Astrocyte (in vitro differentiated cells and primary cell): ENCODE results near the gene SCLY. TPM values are rescaled to one million over a fixed set of nuclear protein-coding genes. Genes with fewer than 3 reads are reported as not detected.

Source experiments
- DNase-seq: peaks from one replicate; pipeline ENCODE4 v3.0.0-alpha.2; 2010; ENCODE audit warnings: low read depth
- FAIRE-seq: peaks from 2 replicates; lab custom pipeline; 2011; peaks lifted over from hg19 to GRCh38; lab: Jason Lieb, UNC
- H2AFZ ChIP-seq: 2 replicates; pipeline ENCODE4 v1.6.0; 2012; ENCODE audit warnings: low read depth, low read length, inconsistent platforms
- H3K27ac ChIP-seq: 2 replicates; pipeline ENCODE4 v1.5.1; 2011; ENCODE audit warnings: low read depth, low read length, inconsistent platforms
- H3K27me3 ChIP-seq: 2 replicates; pipeline ENCODE4 v1.6.0; 2011; ENCODE audit warnings: low read length, inconsistent platforms; ENCODE audit not compliant: insufficient read depth
- H3K36me3 ChIP-seq: 2 replicates; pipeline ENCODE4 v1.5.1; 2011; ENCODE audit warnings: low read length, inconsistent platforms; ENCODE audit not compliant: insufficient read depth
- H3K4me1 ChIP-seq: 2 replicates; pipeline ENCODE4 v1.5.1; 2011; ENCODE audit warnings: low read length, inconsistent platforms; ENCODE audit not compliant: insufficient read depth
- H3K4me2 ChIP-seq: 2 replicates; pipeline ENCODE4 v1.6.0; 2012; ENCODE audit warnings: low read length, inconsistent platforms
- H3K4me3 ChIP-seq: 2 replicates; pipeline ENCODE4 v1.5.1; 2011; ENCODE audit warnings: low read depth, mild to moderate bottlenecking, low read length, inconsistent platforms; ENCODE audit not compliant: insufficient read depth
- H3K79me2 ChIP-seq: 2 replicates; pipeline ENCODE4 v1.6.0; 2012; ENCODE audit warnings: mild to moderate bottlenecking, low read length, inconsistent platforms; ENCODE audit not compliant: insufficient read depth
- H3K9ac ChIP-seq: 2 replicates; pipeline ENCODE4 v1.6.0; 2012; ENCODE audit warnings: mild to moderate bottlenecking, low read length, inconsistent platforms
- H3K9me3 ChIP-seq: 2 replicates; pipeline ENCODE4 v1.5.1; 2012; ENCODE audit warnings: low read depth, mild to moderate bottlenecking, low read length, inconsistent platforms; ENCODE audit not compliant: insufficient read depth
- H4K20me1 ChIP-seq: 2 replicates; pipeline ENCODE4 v1.6.0; 2012; ENCODE audit warnings: low read length, inconsistent platforms; ENCODE audit not compliant: insufficient read depth
- H3K27ac Mint-ChIP-seq: one replicate; pipeline ENCODE4 v1.8.0; 2021; ENCODE audit warnings: mild to moderate bottlenecking, mixed read lengths; ENCODE audit not compliant: unreplicated experiment
- H3K27me3 Mint-ChIP-seq: one replicate; pipeline ENCODE4 v1.8.0; 2021; ENCODE audit warnings: low read depth, mixed read lengths; ENCODE audit not compliant: unreplicated experiment
- H3K36me3 Mint-ChIP-seq: one replicate; pipeline ENCODE4 v1.8.0; 2021; ENCODE audit warnings: low read depth, mixed read lengths; ENCODE audit not compliant: unreplicated experiment
- H3K4me1 Mint-ChIP-seq: one replicate; pipeline ENCODE4 v1.8.0; 2021; ENCODE audit warnings: low read depth, mixed read lengths; ENCODE audit not compliant: unreplicated experiment
- H3K4me3 Mint-ChIP-seq: one replicate; pipeline ENCODE4 v1.8.0; 2021; ENCODE audit warnings: mild to moderate bottlenecking, moderate library complexity, mixed read lengths; ENCODE audit not compliant: unreplicated experiment
- H3K9me3 Mint-ChIP-seq: one replicate; pipeline ENCODE4 v1.8.0; 2021; ENCODE audit warnings: mild to moderate bottlenecking, mixed read lengths; ENCODE audit not compliant: unreplicated experiment
- CTCF ChIP-seq: IDR thresholded peaks from 2 replicates; pipeline ENCODE4 v1.5.1; 2011; ENCODE audit warnings: low read depth, mild to moderate bottlenecking, inconsistent platforms, low read length, moderate library complexity; ENCODE audit not compliant: insufficient read depth
- EZH2 ChIP-seq: IDR thresholded peaks from 2 replicates; pipeline ENCODE4 v1.6.1; 2012; ENCODE audit warnings: mild to moderate bottlenecking, low read length, inconsistent platforms; ENCODE audit not compliant: insufficient read depth
- total RNA-seq: library from RNA; stranded (reverse); gene quantifications from 2 replicates; pipeline ENCODE4 v1.2.1, GENCODE V29; 2021

SCLY gene
- total RNA-seq, 1 donor from 2014 or later: 15.4 TPM

GRCh38 chr2:238117199-238118154, 56.7 kb downstream of the SCLY start:
- no peak overlapping the region for H3K4me3 ChIP-seq
- Mint-ChIP-seq H3K4me1 (no peaks in the 10 kb centered on the region), H3K27ac (no peak overlapping the region), H3K9me3 (peaks cover 16% of the 10 kb centered on the region), H3K36me3 (peaks cover 4% of the 10 kb centered on the region), H3K4me3 (no peak overlapping the region), H3K27me3 (peaks cover 26% of the 10 kb centered on the region)
- TF ChIP-seq EZH2 (no peak), CTCF (no peak)
- FAIRE-seq: no peak
- no peak for DNase-seq
- peaks cover 5% of the 10 kb centered on the region for H3K27me3 ChIP-seq
- H3K9ac ChIP-seq: no peak overlapping the region
- no peaks in the 10 kb centered on the region for H3K79me2 ChIP-seq
- H3K4me2 ChIP-seq: no peak overlapping the region
- H3K4me1 ChIP-seq: peaks cover 3% of the 10 kb centered on the region
- H2AFZ ChIP-seq: no peak overlapping the region
- H3K36me3 ChIP-seq: no peaks in the 10 kb centered on the region
- peaks cover 12% of the 10 kb centered on the region for H3K9me3 ChIP-seq
- no peak overlapping the region for H3K27ac ChIP-seq
- no peaks in the 10 kb centered on the region for H4K20me1 ChIP-seq

GRCh38 chr2:238119756-238120462, 59.1 kb downstream of the SCLY start:
- no peak overlapping the region for H3K4me2 ChIP-seq
- no peak overlapping the region for H2AFZ ChIP-seq
- peaks cover 4% of the 10 kb centered on the region for H3K36me3 Mint-ChIP-seq
- H3K9me3 ChIP-seq: peaks cover 4% of the 10 kb centered on the region
- no peak for FAIRE-seq
- no peaks in the 10 kb centered on the region for H3K79me2 ChIP-seq
- TF ChIP-seq EZH2: no peak
- TF ChIP-seq CTCF: no peak
- no peak overlapping the region for H3K27ac Mint-ChIP-seq
- H3K4me3 Mint-ChIP-seq: no peak overlapping the region
- H3K4me1 Mint-ChIP-seq: no peaks in the 10 kb centered on the region
- peaks cover 30% of the 10 kb centered on the region for H3K27me3 Mint-ChIP-seq
- H3K9me3 Mint-ChIP-seq: peaks cover 2% of the 10 kb centered on the region
- H3K4me1 ChIP-seq: peaks cover 3% of the 10 kb centered on the region
- DNase-seq: no peak
- no peak overlapping the region for H3K9ac ChIP-seq
- no peak overlapping the region for H3K27ac ChIP-seq
- H3K4me3 ChIP-seq: no peak overlapping the region
- H3K27me3 ChIP-seq: peaks cover 5% of the 10 kb centered on the region
- H3K36me3 ChIP-seq: no peaks in the 10 kb centered on the region
- no peaks in the 10 kb centered on the region for H4K20me1 ChIP-seq
